Breast epithelium (tissue), 3 donors: Measurements from ENCODE around the gene ZNF207.
A peak's percentile ranks its signal among the peaks of the same experiment; 100 is the strongest.

Experiments
- CTCF ChIP-seq, 3 donors: fragments of 450-650 bp; IDR thresholded peaks; one replicate each; pipeline ENCODE4 v1.5.1; 2016 to 2017; ENCODE audit warnings: antibody characterized with exemption in 3 of 3, mild to moderate bottlenecking in 3 of 3, moderate library complexity in 3 of 3
- POLR2A ChIP-seq: fragments of 450-650 bp; IDR thresholded peaks from one replicate; pipeline ENCODE4 v1.6.1; 2016; ENCODE audit warnings: antibody characterized with exemption, mild to moderate bottlenecking, moderate library complexity

DNA sequence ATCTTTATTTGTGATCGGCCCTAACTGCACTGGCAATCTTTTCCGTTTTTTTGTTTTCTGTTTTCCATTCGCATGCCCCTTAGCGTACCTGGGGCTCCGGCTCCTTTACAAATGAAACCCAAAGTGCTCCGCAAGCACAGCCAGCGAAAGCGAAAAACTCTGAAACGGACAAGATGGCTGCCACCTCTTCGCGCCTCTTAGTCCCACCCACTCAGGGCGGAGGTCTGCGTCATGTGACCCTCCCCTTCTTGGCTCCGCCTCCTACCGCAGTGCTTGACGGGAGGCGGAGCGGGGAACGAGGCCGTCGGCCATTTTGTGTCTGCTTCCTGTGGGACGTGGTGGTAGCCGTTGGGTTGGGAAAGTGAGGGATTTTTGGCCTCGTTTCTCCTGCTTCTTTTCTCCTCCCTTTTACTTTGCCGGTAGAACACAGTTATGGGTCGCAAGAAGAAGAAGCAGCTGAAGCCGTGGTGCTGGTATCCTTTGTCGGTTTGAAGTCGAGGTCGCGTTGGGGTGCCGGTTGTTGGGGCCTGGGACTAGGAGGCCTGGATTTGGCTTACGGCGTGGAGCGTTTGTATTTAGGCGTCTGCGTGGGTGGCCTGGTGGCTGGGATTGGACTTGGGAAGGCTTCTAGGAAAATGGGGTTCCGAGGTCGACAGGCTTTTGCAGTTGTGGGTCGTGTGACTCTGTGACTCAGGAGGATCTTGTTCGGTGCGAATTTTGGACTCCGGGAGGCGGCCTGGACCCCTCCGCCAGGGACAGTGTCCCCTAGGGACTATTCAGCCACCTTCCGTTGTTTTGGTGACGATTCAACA lies at the start of gene ZNF207:
- TF ChIP-seq CTCF (IDR thresholded peaks at IDR 0.05) (peak in 1 of 3 donors; percentile 15), POLR2A (peak; percentile 93)
